K562 (cell line): Measurements from ENCODE around the gene LDB2. TPM values are rescaled to one million over a fixed set of nuclear protein-coding genes. Genes with fewer than 3 reads are reported as not detected.

Experiments
- ATAC-seq: fragments of 200-7000 bp; cut with Tn5 transposase; 3 replicates; pipeline ENCODE4 v1.9.1; 2020; ENCODE audit warnings: moderate library complexity
- BruUV-seq: library from RNA; stranded (reverse); fragments of 400-500 nt; replicated peaks from 2 replicates; lab custom pipeline; 2021; lab: Mats Ljungman, UMichigan
- CTCF ChIA-PET: fragments of 300-600 bp; formaldehyde crosslinking; extraction: SDS; loops from one replicate; lab custom pipeline; 2021; ENCODE audit warnings: low intra/inter-chr PET ratio; lab: Yijun Ruan, JAX
- POLR2A ChIA-PET: fragments of 300-600, 350-650 bp; sonication (Branson Sonifier 250); formaldehyde crosslinking; extraction: SDS; loops from one replicate; lab custom pipeline; 2021; ENCODE audit warnings: antibody characterized with exemption, inconsistent platforms; lab: Yijun Ruan, JAX
- DNase-seq, 4 experiments: peaks; one replicate each; pipeline versions ENCODE4 v3.0.0 to v3.0.0-alpha.2; 2011 to 2018; ENCODE audit warnings: low spot score in 3 of 4, mixed read lengths in 3 of 4; ENCODE audit errors: extremely low read depth in 1 of 4
- FAIRE-seq: peaks from 2 replicates; lab custom pipeline; 2011; peaks lifted over from hg19 to GRCh38; lab: Jason Lieb, UNC
- H2AFZ ChIP-seq: 2 replicates; pipeline ENCODE4 v1.6.0; 2011; ENCODE audit warnings: low read depth, low read length, control low read depth, inconsistent platforms
- H3K27ac ChIP-seq: fragments of 200-600 bp; 3 replicates; pipeline ENCODE4 v1.8.0; 2011; ENCODE audit warnings: low read depth, mild to moderate bottlenecking, control low read depth, inconsistent platforms, low read length, moderate library complexity, mixed read lengths; ENCODE audit errors: extremely low read depth
- H3K27me3 ChIP-seq, 2 experiments: fragments of 300-600 bp in 1 of 2; 2 replicates in 1 of 2; 3 replicates in 1 of 2; pipeline versions ENCODE4 v1.6.0 to v1.8.0; 2011; ENCODE audit warnings: inconsistent platforms in 2 of 2, low read length in 2 of 2, mild to moderate bottlenecking in 1 of 2, mixed read lengths in 1 of 2, moderate library complexity in 1 of 2; ENCODE audit not compliant: control insufficient read depth in 2 of 2, insufficient read depth in 2 of 2
- H3K36me3 ChIP-seq: fragments of 300-600 bp; 3 replicates; pipeline ENCODE4 v1.8.0; 2011; ENCODE audit warnings: mild to moderate bottlenecking, low read length, inconsistent platforms; ENCODE audit not compliant: control insufficient read depth, insufficient read depth
- H3K4me1 ChIP-seq, 2 experiments: fragments of 200-600 bp in 1 of 2; replicated peaks in 1 of 2; 2 replicates in 1 of 2; 3 replicates in 1 of 2; pipeline versions ENCODE4 v1.5.1 to v1.8.0; 2011; ENCODE audit warnings: inconsistent platforms in 2 of 2, low read length in 2 of 2, mild to moderate bottlenecking in 1 of 2, mixed read lengths in 1 of 2, moderate library complexity in 1 of 2; ENCODE audit not compliant: control insufficient read depth in 2 of 2, insufficient read depth in 2 of 2
- H3K4me2 ChIP-seq: 2 replicates; pipeline ENCODE4 v1.6.1; 2011; ENCODE audit warnings: low read length, control low read depth, inconsistent platforms, mixed read lengths; ENCODE audit not compliant: insufficient read depth
- H3K4me3 ChIP-seq: fragments of 200-600 bp; sonication (generic), shearing (Covaris generic); 2 replicates; pipeline ENCODE4 v1.5.1; 2016; ENCODE audit warnings: control low read depth, inconsistent platforms
- H3K79me2 ChIP-seq: fragments of 200-600 bp; 3 replicates; pipeline ENCODE4 v1.8.0; 2011; ENCODE audit warnings: low read length, inconsistent platforms; ENCODE audit not compliant: control insufficient read depth, insufficient read depth
- H3K9ac ChIP-seq, 2 experiments: 2 replicates each; pipeline versions ENCODE4 v1.6.0 to v1.6.1; 2011; ENCODE audit warnings: low read depth in 2 of 2, low read length in 2 of 2, control low read depth in 1 of 2, inconsistent platforms in 1 of 2, mild to moderate bottlenecking in 1 of 2, mixed read lengths in 1 of 2; ENCODE audit not compliant: insufficient read depth in 1 of 2
- H3K9me1 ChIP-seq: one replicate; pipeline ENCODE4 v1.6.0; 2011; ENCODE audit warnings: inconsistent platforms, mild to moderate bottlenecking, low read length, moderate library complexity; ENCODE audit not compliant: control insufficient read depth, insufficient read depth
- H3K9me3 ChIP-seq: replicated peaks from 2 replicates; pipeline ENCODE4 v1.5.1; 2011; ENCODE audit warnings: low read depth, low read length, inconsistent platforms; ENCODE audit not compliant: control insufficient read depth, insufficient read depth
- H4K20me1 ChIP-seq: replicated peaks from 2 replicates; pipeline ENCODE4 v1.6.1; 2011; ENCODE audit warnings: low read length, inconsistent platforms, mixed read lengths; ENCODE audit not compliant: control insufficient read depth, insufficient read depth
- WGBS: fragments of 100-300 bp; shearing (Covaris generic); methylation state at CpG from one replicate; pipeline ENCODE4 v1.1.6; 2016; ENCODE audit warnings: low coverage, mixed read lengths; ENCODE audit not compliant: insufficient coverage; ENCODE audit errors: missing lambda C conversion rate; 5-methylcytosine and 5-hydroxymethylcytosine counted together
- in situ Hi-C: fragments of 300-500 bp; cut with MboI; formaldehyde crosslinking; loops from 4 replicates; pipeline ENCODE4 v1.15.0; 2018; ENCODE audit warnings: inconsistent platforms, mixed read lengths
- intact Hi-C: fragments of 100-400 bp; cut with micrococcal nuclease; formaldehyde crosslinking; loops from 2 replicates; pipeline ENCODE4 v1.14.2; 2022
- polyA plus RNA-seq, 8 experiments: library from polyadenylated mRNA; depleted of rRNA in 4 of 8; stranded (reverse) in 5 of 8; unstranded in 3 of 8; fragments of >200 nt; fragmentation: Nextera tagmentation in 2 of 8; fragmentation: Illumina TruSeq in 1 of 8; extraction: Ambion mirVana in 2 of 8; extraction: Trizol in 1 of 8; gene quantifications; 2 replicates each; pipeline versions ENCODE4 v1.2.1 to v1.2.3, GENCODE V29; 2011 to 2014; ENCODE audit warnings: inconsistent platforms in 1 of 8, missing spikeins in 1 of 8
- total RNA-seq, 7 experiments: library from RNA; depleted of rRNA in 6 of 7; stranded (reverse); fragments of >200 nt in 6 of 7; fragmentation: Illumina TruSeq in 2 of 7; extraction: Trizol in 2 of 7; gene quantifications; 2 replicates each; pipeline versions ENCODE4 v1.2.1 to v1.2.3, GENCODE V29; 2011 to 2021; ENCODE audit warnings: low replicate concordance in 1 of 7
- TF ChIP-seq, protein P1 (sequence below): sonication (generic); formaldehyde crosslinking; IDR thresholded peaks from 2 replicates; pipeline ENCODE4 v1.8.0; 2022; ENCODE audit warnings: missing genetic modification reagents, mild to moderate bottlenecking, borderline replicate concordance
- TF ChIP-seq, protein P2 (sequence below), 2 experiments: fragments of 450-650 bp in 1 of 2; IDR thresholded peaks; 2 replicates each; pipeline ENCODE4 v1.6.1; 2011 to 2017; ENCODE audit warnings: low read depth in 2 of 2, antibody characterized with exemption in 1 of 2, borderline replicate concordance in 1 of 2, low read length in 1 of 2, mild to moderate bottlenecking in 1 of 2, mixed read lengths in 1 of 2; ENCODE audit not compliant: control insufficient read depth in 1 of 2
- TF ChIP-seq, protein P3 (sequence below), 2 experiments: fragments of 450-650 bp; conservative IDR thresholded peaks; 2 replicates each; pipeline ENCODE4 v1.6.1; 2017; ENCODE audit warnings: mild to moderate bottlenecking in 2 of 2, moderate library complexity in 2 of 2
- TF ChIP-seq, protein P4 (sequence below): fragments of 450-650 bp; IDR thresholded peaks from 2 replicates; pipeline ENCODE4 v1.6.1; 2016; ENCODE audit warnings: low read depth

Gene LDB2
- total and polyA plus RNA-seq, 9 of the 15 experiments (the other 6 are each of a cell fraction or from before 2014, with no cell fraction given): 0.10 to 0.20 TPM; not detected in 7

DNA sequence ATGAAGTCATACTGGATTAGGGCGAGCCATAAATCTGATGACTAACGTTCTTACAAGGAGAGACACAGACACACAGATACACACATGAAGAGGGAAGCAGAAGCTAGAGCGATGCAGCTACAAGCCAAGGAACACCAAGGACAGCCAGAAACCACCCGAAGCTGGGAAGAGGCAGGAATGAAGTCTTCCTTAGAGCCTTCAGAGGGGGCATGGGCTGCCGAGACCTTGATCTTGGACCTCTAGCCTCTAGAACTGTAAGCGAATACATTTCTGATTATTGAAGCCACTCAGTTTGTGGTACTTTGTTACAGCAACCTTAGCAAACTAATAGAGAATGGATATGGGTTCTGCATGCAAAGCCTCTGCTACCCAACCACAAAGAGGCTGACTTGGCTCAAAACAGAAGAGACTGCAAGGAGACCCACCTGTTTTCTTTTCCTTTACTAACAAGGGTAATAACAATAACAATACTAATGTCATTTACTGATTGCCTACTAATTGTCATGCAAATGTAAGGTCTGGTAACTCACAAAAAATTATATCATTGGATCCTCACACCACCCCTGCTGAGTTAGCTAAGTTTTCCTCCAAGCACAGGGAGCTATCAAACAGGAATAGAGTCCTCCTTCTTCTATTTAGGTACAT lies 10.1 kb upstream of the LDB2 start (continued):
- TF ChIP-seq, protein P1, sequence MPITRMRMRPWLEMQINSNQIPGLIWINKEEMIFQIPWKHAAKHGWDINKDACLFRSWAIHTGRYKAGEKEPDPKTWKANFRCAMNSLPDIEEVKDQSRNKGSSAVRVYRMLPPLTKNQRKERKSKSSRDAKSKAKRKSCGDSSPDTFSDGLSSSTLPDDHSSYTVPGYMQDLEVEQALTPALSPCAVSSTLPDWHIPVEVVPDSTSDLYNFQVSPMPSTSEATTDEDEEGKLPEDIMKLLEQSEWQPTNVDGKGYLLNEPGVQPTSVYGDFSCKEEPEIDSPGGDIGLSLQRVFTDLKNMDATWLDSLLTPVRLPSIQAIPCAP (CRISPR knock-in tag): no peak
- TF ChIP-seq, protein P2, sequence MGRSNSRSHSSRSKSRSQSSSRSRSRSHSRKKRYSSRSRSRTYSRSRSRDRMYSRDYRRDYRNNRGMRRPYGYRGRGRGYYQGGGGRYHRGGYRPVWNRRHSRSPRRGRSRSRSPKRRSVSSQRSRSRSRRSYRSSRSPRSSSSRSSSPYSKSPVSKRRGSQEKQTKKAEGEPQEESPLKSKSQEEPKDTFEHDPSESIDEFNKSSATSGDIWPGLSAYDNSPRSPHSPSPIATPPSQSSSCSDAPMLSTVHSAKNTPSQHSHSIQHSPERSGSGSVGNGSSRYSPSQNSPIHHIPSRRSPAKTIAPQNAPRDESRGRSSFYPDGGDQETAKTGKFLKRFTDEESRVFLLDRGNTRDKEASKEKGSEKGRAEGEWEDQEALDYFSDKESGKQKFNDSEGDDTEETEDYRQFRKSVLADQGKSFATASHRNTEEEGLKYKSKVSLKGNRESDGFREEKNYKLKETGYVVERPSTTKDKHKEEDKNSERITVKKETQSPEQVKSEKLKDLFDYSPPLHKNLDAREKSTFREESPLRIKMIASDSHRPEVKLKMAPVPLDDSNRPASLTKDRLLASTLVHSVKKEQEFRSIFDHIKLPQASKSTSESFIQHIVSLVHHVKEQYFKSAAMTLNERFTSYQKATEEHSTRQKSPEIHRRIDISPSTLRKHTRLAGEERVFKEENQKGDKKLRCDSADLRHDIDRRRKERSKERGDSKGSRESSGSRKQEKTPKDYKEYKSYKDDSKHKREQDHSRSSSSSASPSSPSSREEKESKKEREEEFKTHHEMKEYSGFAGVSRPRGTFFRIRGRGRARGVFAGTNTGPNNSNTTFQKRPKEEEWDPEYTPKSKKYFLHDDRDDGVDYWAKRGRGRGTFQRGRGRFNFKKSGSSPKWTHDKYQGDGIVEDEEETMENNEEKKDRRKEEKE (IDR thresholded peaks at IDR 0.05; ENCODE audit: borderline replicate concordance in 1 of 2, control insufficient read depth in 1 of 2, low read depth in 2 of 2, low read length in 1 of 2): no peak

DNA sequence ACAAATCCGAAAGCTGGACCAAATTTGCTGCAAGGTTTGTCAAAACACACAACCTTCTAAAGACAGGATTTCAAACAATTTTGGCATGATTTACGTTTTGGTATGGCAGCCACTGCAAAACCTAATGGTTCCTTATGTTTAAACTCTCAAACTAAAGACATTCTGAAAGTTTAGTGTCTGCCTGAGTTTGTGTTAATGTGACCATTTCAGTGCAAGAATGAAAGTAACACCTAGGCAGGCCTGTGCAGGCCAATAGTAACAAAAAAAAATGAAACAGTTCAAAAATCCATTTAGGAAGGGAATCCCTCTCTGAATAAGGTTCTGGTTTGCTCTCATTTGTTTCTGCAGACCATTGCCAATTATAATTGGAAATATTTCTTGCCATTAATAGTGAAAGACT lies 1.9 kb upstream of the LDB2 start:
- CTCF ChIA-PET: no interaction called here
- no peak overlapping the region for H3K27ac ChIP-seq
- intact Hi-C loops: no loop called here
- TF ChIP-seq, protein P3, sequence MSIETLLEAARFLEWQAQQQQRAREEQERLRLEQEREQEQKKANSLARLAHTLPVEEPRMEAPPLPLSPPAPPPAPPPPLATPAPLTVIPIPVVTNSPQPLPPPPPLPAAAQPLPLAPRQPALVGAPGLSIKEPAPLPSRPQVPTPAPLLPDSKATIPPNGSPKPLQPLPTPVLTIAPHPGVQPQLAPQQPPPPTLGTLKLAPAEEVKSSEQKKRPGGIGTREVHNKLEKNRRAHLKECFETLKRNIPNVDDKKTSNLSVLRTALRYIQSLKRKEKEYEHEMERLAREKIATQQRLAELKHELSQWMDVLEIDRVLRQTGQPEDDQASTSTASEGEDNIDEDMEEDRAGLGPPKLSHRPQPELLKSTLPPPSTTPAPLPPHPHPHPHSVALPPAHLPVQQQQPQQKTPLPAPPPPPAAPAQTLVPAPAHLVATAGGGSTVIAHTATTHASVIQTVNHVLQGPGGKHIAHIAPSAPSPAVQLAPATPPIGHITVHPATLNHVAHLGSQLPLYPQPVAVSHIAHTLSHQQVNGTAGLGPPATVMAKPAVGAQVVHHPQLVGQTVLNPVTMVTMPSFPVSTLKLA (conservative IDR thresholded peaks at IDR 0.05): no peak
- TF ChIP-seq, protein P4, sequence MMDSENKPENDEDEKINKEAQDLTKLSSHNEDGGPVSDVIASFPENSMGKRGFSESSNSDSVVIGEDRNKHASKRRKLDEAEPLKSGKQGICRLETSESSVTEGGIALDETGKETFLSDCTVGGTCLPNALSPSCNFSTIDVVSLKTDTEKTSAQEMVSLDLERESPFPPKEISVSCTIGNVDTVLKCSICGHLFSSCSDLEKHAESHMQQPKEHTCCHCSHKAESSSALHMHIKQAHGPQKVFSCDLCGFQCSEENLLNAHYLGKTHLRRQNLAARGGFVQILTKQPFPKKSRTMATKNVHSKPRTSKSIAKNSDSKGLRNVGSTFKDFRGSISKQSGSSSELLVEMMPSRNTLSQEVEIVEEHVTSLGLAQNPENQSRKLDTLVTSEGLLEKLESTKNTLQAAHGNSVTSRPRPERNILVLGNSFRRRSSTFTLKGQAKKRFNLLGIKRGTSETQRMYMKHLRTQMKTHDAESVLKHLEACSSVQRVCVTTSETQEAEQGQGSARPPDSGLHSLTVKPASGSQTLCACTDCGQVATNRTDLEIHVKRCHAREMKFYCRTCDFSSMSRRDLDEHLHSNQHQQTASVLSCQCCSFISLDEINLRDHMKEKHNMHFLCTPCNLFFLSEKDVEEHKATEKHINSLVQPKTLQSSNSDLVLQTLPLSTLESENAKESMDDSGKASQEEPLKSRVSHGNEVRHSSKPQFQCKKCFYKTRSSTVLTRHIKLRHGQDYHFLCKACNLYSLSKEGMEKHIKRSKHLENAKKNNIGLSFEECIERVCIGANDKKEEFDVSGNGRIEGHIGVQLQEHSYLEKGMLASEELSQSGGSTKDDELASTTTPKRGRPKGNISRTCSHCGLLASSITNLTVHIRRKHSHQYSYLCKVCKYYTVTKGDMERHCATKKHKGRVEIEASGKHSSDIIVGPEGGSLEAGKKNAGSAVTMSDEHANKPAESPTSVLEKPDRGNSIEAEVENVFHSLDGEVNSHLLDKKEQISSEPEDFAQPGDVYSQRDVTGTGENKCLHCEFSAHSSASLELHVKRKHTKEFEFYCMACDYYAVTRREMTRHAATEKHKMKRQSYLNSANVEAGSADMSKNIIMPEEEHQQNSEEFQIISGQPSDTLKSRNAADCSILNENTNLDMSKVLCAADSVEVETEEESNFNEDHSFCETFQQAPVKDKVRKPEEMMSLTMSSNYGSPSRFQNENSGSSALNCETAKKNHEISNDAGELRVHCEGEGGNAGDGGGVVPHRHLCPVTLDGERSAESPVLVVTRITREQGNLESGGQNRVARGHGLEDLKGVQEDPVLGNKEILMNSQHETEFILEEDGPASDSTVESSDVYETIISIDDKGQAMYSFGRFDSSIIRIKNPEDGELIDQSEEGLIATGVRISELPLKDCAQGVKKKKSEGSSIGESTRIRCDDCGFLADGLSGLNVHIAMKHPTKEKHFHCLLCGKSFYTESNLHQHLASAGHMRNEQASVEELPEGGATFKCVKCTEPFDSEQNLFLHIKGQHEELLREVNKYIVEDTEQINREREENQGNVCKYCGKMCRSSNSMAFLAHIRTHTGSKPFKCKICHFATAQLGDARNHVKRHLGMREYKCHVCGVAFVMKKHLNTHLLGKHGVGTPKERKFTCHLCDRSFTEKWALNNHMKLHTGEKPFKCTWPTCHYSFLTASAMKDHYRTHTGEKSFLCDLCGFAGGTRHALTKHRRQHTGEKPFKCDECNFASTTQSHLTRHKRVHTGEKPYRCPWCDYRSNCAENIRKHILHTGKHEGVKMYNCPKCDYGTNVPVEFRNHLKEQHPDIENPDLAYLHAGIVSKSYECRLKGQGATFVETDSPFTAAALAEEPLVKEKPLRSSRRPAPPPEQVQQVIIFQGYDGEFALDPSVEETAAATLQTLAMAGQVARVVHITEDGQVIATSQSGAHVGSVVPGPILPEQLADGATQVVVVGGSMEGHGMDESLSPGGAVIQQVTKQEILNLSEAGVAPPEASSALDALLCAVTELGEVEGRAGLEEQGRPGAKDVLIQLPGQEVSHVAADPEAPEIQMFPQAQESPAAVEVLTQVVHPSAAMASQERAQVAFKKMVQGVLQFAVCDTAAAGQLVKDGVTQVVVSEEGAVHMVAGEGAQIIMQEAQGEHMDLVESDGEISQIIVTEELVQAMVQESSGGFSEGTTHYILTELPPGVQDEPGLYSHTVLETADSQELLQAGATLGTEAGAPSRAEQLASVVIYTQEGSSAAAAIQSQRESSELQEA: no peak

More for the DNA sequence above, 1.9 kb upstream of the LDB2 start:
- H2AFZ ChIP-seq: no peak overlapping the region
- H3K9ac ChIP-seq: no peak overlapping the region
- peaks cover 0 to 4% of the 10 kb centered on the region in 2 experiments; a peak in 1 of 5 replicates for H3K27me3 ChIP-seq
- H3K9me1 ChIP-seq: no peaks in the 10 kb centered on the region
- H3K79me2 ChIP-seq: no peaks in the 10 kb centered on the region
- DNase-seq: no peak
- no peak overlapping the region for H3K4me2 ChIP-seq
- ATAC-seq: no peak
- no peaks in the 10 kb centered on the region for H4K20me1 ChIP-seq
- no peak overlapping the region for H3K4me3 ChIP-seq
- WGBS: 0% methylated on average over 2 of the region's 2 CpGs
- H3K4me1 ChIP-seq: no peaks in the 10 kb centered on the region
- no peak for FAIRE-seq
- no peaks in the 10 kb centered on the region for H3K9me3 ChIP-seq
- no peaks in the 10 kb centered on the region for H3K36me3 ChIP-seq
- POLR2A ChIA-PET: no interaction called here
- BruUV-seq: no TSS peak
- in situ Hi-C loops: no loop called here
